GM12878 (cell line): ENCODE results near the gene PCK2. TPM values are rescaled to one million over a fixed set of nuclear protein-coding genes. Genes with fewer than 3 reads are reported as not detected.

Source experiments
- ATAC-seq: fragments of 200-7000 bp; cut with Tn5 transposase; 3 replicates; pipeline ENCODE4 v1.9.1; 2020; ENCODE audit warnings: mild to moderate bottlenecking, moderate library complexity
- BruUV-seq: library from RNA; stranded (reverse); fragments of 400-500 nt; replicated peaks from 2 replicates; lab custom pipeline; 2021; lab: Mats Ljungman, UMichigan
- CTCF ChIA-PET: fragments of 300-600 bp; sonication (Branson Sonifier 250); formaldehyde crosslinking; extraction: SDS; loops from one replicate; lab custom pipeline; 2021; ENCODE audit warnings: inconsistent platforms; lab: Yijun Ruan, JAX
- POLR2A ChIA-PET: fragments of 350-600 bp; formaldehyde crosslinking; extraction: SDS; loops from one replicate; lab custom pipeline; 2021; ENCODE audit warnings: inconsistent platforms; lab: Charles Lee
- RAD21 ChIA-PET: fragments of 300-600 bp; sonication (Branson Sonifier 250); formaldehyde crosslinking; loops from one replicate; lab custom pipeline; 2023; ENCODE audit warnings: antibody characterized with exemption; ENCODE audit not compliant: unreplicated experiment; lab: Charles Lee
- SMC1A ChIA-PET: fragments of 300-600 bp; sonication (Branson Sonifier 250); formaldehyde crosslinking; loops from one replicate; lab custom pipeline; 2023; ENCODE audit not compliant: unreplicated experiment, uncharacterized antibody; lab: Charles Lee
- DNase-seq: peaks from one replicate; pipeline ENCODE4 v3.0.0-alpha.2; 2011; ENCODE audit warnings: low read depth, low spot score
- FAIRE-seq: peaks from 3 replicates; lab custom pipeline; 2011; peaks lifted over from hg19 to GRCh38; lab: Jason Lieb, UNC
- H2AFZ ChIP-seq: 2 replicates; pipeline ENCODE4 v1.6.0; 2011; ENCODE audit warnings: low read depth, low read length, control low read depth; ENCODE audit not compliant: control insufficient read depth
- H3K27ac ChIP-seq: 2 replicates; pipeline ENCODE4 v1.5.1; 2011; ENCODE audit warnings: control low read depth; ENCODE audit not compliant: control insufficient read depth, insufficient read depth
- H3K27me3 ChIP-seq, 2 experiments: replicated peaks in 1 of 2; 2 replicates each; pipeline versions ENCODE4 v1.6.0 to v1.6.1; 2011; ENCODE audit warnings: low read length in 1 of 2; ENCODE audit not compliant: control insufficient read depth in 2 of 2, insufficient read depth in 2 of 2
- H3K36me3 ChIP-seq, 2 experiments: 2 replicates each; pipeline ENCODE4 v1.5.1; 2011; ENCODE audit warnings: low read length in 1 of 2; ENCODE audit not compliant: control insufficient read depth in 2 of 2, insufficient read depth in 2 of 2
- H3K4me1 ChIP-seq: 2 replicates; pipeline ENCODE4 v1.6.1; 2011; ENCODE audit warnings: mild to moderate bottlenecking, low read length, moderate library complexity, mixed read lengths; ENCODE audit not compliant: control insufficient read depth, insufficient read depth
- H3K4me2 ChIP-seq: 2 replicates; pipeline ENCODE4 v1.6.0; 2011; ENCODE audit warnings: control low read depth; ENCODE audit not compliant: control insufficient read depth, insufficient read depth
- H3K4me3 ChIP-seq: fragments of 200-600 bp; sonication (generic); 2 replicates; pipeline ENCODE4 v1.5.1; 2016
- H3K79me2 ChIP-seq: 2 replicates; pipeline ENCODE4 v1.6.0; 2011; ENCODE audit warnings: low read length; ENCODE audit not compliant: control insufficient read depth, insufficient read depth
- H3K9ac ChIP-seq: 2 replicates; pipeline ENCODE4 v1.8.0; 2011; ENCODE audit warnings: low read length, control low read depth, mixed read lengths; ENCODE audit not compliant: control insufficient read depth, insufficient read depth
- H3K9me3 ChIP-seq: replicated peaks from 3 replicates; pipeline ENCODE4 v1.5.1; 2011; ENCODE audit warnings: mild to moderate bottlenecking, low read length; ENCODE audit not compliant: control insufficient read depth, insufficient read depth
- H4K20me1 ChIP-seq: 2 replicates; pipeline ENCODE4 v1.6.0; 2011; ENCODE audit not compliant: control insufficient read depth, insufficient read depth
- ATF7 ChIP-seq: fragments of 450-650 bp; IDR thresholded peaks from 2 replicates; pipeline ENCODE4 v1.6.1; 2016; ENCODE audit warnings: low read depth, mild to moderate bottlenecking
- BRCA1 ChIP-seq: IDR thresholded peaks from 2 replicates; pipeline ENCODE4 v1.6.1; 2011; ENCODE audit warnings: low read depth, low read length, improper control_type of control experiment
- FOXK2 ChIP-seq: fragments of 450-650 bp; IDR thresholded peaks from 2 replicates; pipeline ENCODE4 v1.6.1; 2017; ENCODE audit warnings: mild to moderate bottlenecking, moderate library complexity
- JUND ChIP-seq: IDR thresholded peaks from 2 replicates; pipeline ENCODE4 v1.6.1; 2012; ENCODE audit warnings: low read depth, mild to moderate bottlenecking, low read length, improper control_type of control experiment, moderate library complexity
- RCOR1 ChIP-seq: conservative IDR thresholded peaks from 2 replicates; pipeline ENCODE4 v1.6.1; 2012; ENCODE audit warnings: low read depth, low read length, improper control_type of control experiment
- SPI1 ChIP-seq: IDR thresholded peaks from 2 replicates; pipeline ENCODE4 v1.6.1; 2011; ENCODE audit warnings: low read depth, mild to moderate bottlenecking, low read length, moderate library complexity, borderline replicate concordance; ENCODE audit not compliant: insufficient read depth
- SRF ChIP-seq, 2 experiments: IDR thresholded peaks; 2 replicates each; pipeline ENCODE4 v1.6.1; 2011; ENCODE audit warnings: low read depth in 2 of 2, low read length in 2 of 2, mild to moderate bottlenecking in 1 of 2, moderate library complexity in 1 of 2
- WRNIP1 ChIP-seq: IDR thresholded peaks from 2 replicates; pipeline ENCODE4 v1.6.1; 2011; ENCODE audit warnings: low read depth, low read length, improper control_type of control experiment, borderline replicate concordance
- WGBS: methylation state at CpG from one replicate; pipeline ENCODE4 v1.1.6; 2016; ENCODE audit warnings: low lambda C conversion rate; ENCODE audit not compliant: insufficient replicate concordance, insufficient coverage; ENCODE audit errors: missing lambda C conversion rate; 5-methylcytosine and 5-hydroxymethylcytosine counted together
- in situ Hi-C: fragments of 300-500 bp; cut with MboI; formaldehyde crosslinking; loops from 9 replicates; pipeline ENCODE4 v1.14.3; 2018; ENCODE audit warnings: mixed read lengths
- intact Hi-C: fragments of 100-400 bp; cut with micrococcal nuclease; formaldehyde crosslinking; loops from one replicate; pipeline ENCODE4 v1.14.2; 2022; ENCODE audit not compliant: unreplicated experiment
- polyA plus RNA-seq, 11 experiments: library from polyadenylated mRNA; depleted of rRNA in 4 of 11; unstranded in 6 of 11; stranded (reverse) in 5 of 11; fragments of >200 nt; fragmentation: Nextera tagmentation in 4 of 11; fragmentation: Illumina TruSeq in 1 of 11; extraction: Ambion mirVana in 4 of 11; extraction: Trizol in 1 of 11; gene quantifications; 1 replicate in 1 of 11; 2 replicates in 10 of 11; pipeline versions ENCODE4 v1.2.1 to v1.2.3, GENCODE V29; 2011 to 2016; ENCODE audit warnings: inconsistent platforms in 2 of 11, missing spikeins in 2 of 11, low read depth in 1 of 11
- total RNA-seq, 4 experiments: library from RNA; depleted of rRNA in 3 of 4; stranded (reverse); fragments of >200 nt in 3 of 4; fragmentation: Illumina TruSeq in 1 of 4; extraction: Trizol in 1 of 4; gene quantifications; 2 replicates each; pipeline versions ENCODE4 v1.2.1 to v1.2.3, GENCODE V29; 2013 to 2021
- TF ChIP-seq, protein P1 (sequence below): fragments of 450-650 bp; IDR thresholded peaks from 2 replicates; pipeline ENCODE4 v1.6.1; 2017; ENCODE audit warnings: low read depth, mild to moderate bottlenecking, moderate library complexity
- TF ChIP-seq, protein P2 (sequence below): fragments of 450-650 bp; IDR thresholded peaks from 2 replicates; pipeline ENCODE4 v1.6.1; 2018; ENCODE audit warnings: borderline replicate concordance, mild to moderate bottlenecking; ENCODE audit not compliant: partially characterized antibody
- TF ChIP-seq, protein P3 (sequence below): IDR thresholded peaks from 2 replicates; pipeline ENCODE4 v1.6.1; 2011; ENCODE audit warnings: low read depth, mild to moderate bottlenecking, low read length, moderate library complexity, borderline replicate concordance; ENCODE audit errors: extremely low read depth
- TF ChIP-seq, protein P4 (sequence below): fragments of 450-650 bp; IDR thresholded peaks from 2 replicates; pipeline ENCODE4 v1.6.1; 2016; ENCODE audit warnings: mild to moderate bottlenecking

The PCK2 gene
- total and polyA plus RNA-seq, 10 of the 15 experiments (the other 5 are each of a cell fraction or from before 2014, with no cell fraction given): 6.6 to 110 (median 44.6) TPM

DNA sequence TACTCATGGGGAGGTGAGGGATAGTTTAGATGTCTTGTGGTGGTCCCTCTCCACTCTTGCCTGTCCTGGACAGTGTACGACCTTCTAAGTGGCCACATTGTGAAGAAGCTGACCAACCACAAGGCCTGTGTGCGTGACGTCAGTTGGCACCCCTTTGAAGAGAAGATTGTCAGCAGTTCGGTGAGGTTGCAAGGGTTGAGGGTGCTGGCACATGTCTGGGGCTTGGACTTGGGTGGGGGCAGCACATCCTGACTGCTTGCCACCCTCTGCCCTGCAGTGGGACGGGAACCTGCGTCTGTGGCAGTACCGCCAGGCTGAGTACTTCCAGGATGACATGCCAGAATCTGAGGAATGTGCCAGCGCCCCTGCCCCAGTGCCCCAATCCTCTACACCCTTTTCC, 28.8 kb downstream of the PCK2 start (continued):
- TF ChIP-seq, protein P1, sequence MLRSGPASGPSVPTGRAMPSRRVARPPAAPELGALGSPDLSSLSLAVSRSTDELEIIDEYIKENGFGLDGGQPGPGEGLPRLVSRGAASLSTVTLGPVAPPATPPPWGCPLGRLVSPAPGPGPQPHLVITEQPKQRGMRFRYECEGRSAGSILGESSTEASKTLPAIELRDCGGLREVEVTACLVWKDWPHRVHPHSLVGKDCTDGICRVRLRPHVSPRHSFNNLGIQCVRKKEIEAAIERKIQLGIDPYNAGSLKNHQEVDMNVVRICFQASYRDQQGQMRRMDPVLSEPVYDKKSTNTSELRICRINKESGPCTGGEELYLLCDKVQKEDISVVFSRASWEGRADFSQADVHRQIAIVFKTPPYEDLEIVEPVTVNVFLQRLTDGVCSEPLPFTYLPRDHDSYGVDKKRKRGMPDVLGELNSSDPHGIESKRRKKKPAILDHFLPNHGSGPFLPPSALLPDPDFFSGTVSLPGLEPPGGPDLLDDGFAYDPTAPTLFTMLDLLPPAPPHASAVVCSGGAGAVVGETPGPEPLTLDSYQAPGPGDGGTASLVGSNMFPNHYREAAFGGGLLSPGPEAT: no peak
- no peak for TF ChIP-seq SPI1
- no peak for TF ChIP-seq JUND

DNA sequence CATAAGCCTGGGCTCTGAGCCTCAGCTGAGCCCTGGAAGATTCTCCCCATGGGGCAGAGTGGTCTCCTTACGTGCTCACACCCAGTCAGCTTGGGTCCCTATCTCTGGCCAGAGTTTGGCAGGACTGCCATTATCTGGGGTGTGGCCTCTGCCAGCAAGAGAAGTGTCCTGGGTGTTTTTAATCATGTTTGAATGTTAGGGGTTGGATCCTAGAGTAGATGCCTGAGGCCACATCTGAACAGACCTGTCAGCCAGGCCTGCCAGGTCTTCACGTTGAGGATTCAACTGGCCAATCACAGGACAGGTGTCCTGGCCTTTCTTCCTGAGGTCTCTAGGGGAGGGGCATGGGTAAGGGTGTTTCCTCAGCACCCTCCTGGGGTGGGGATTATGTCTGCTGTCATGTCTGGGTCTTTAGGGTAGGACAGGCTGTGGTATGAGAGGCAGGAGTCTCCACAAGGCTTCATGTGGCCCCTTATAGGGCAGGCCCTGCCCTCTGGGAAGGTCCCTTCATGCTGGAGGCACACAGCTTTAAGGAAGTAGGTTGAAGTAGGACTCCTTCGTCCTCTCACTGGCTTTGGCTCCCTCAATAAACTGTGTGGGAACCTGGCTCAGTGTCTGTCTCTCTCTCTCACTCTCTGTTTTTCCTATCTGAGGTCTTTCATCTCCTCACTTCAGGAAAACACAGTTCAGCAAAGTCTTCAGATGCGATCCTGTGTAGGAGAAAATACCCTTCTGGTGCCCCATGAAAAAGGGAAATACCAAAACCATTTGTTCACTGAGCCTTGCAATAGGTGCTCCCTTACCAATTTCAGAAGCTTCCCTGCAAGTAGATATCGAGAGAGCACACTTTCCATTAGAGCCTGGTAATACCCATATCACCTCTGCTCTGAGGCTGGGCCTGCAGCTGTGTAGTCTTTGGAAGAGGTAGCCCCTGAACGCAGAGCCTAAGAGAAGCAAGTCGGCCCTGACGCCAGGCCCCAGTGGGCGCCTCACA, 29.6 kb downstream of the PCK2 start:
- Histone ChIP-seq H3K9ac (peak overlapping the region; percentile 46; the same call in 1 of the 2 replicates), H3K27me3 (no peaks in the 10 kb centered on the region), H3K4me3 (no peak overlapping the region), H3K36me3 (peaks cover 10 to 13% of the 10 kb centered on the region in 2 experiments), H3K79me2 (no peaks in the 10 kb centered on the region), H3K27ac (peak overlapping the region; percentile 78), H3K4me2 (peak overlapping the region; percentile 46), H3K9me3 (no peaks in the 10 kb centered on the region), H4K20me1 (no peaks in the 10 kb centered on the region), H2AFZ (peak overlapping the region; percentile 59), H3K4me1 (peaks cover 25% of the 10 kb centered on the region)
- SMC1A ChIA-PET: interaction anchor here (0.8 to 6.1 kb wide), 8 partner anchors 8 to 38 kb away, joined by 3 to 47 read pairs (median 6); partner anchors contain the start of genes DCAF11, IRF9, NRL and PSME1
- intact Hi-C loops (no loop called here), in situ Hi-C loops (loop anchor here (25.0 kb wide), 1 partner anchor 811 kb away; the partner anchor contains the start of genes BCL2L2, PABPN1 and PPP1R3E)
- 26% methylated on average over 9 of the region's 9 CpGs for WGBS
- ATAC-seq (peak; percentile 92), FAIRE-seq (peak; percentile 65), DNase-seq (no peak)
- no TSS peak for BruUV-seq
- CTCF ChIA-PET: interaction anchor here (0.7 to 2.0 kb wide), 6 partner anchors 9 to 186 kb away, joined by 3 to 9 read pairs (median 4); partner anchors contain the start of genes DCAF11, IRF9 and NRL
- POLR2A ChIA-PET: interaction anchor here (1.0 to 17.1 kb wide), 6 partner anchors 8 to 123 kb away, joined by 3 to 276 read pairs (median 8); partner anchors contain the start of genes DCAF11, EMC9, FITM1 and NRL
- RAD21 ChIA-PET: interaction anchor here (0.9 to 2.1 kb wide), 8 partner anchors 9 to 119 kb away, joined by 3 to 14 read pairs (median 3); partner anchors contain the start of genes DCAF11, IRF9, NRL and PSME1
- TF ChIP-seq, protein P2, sequence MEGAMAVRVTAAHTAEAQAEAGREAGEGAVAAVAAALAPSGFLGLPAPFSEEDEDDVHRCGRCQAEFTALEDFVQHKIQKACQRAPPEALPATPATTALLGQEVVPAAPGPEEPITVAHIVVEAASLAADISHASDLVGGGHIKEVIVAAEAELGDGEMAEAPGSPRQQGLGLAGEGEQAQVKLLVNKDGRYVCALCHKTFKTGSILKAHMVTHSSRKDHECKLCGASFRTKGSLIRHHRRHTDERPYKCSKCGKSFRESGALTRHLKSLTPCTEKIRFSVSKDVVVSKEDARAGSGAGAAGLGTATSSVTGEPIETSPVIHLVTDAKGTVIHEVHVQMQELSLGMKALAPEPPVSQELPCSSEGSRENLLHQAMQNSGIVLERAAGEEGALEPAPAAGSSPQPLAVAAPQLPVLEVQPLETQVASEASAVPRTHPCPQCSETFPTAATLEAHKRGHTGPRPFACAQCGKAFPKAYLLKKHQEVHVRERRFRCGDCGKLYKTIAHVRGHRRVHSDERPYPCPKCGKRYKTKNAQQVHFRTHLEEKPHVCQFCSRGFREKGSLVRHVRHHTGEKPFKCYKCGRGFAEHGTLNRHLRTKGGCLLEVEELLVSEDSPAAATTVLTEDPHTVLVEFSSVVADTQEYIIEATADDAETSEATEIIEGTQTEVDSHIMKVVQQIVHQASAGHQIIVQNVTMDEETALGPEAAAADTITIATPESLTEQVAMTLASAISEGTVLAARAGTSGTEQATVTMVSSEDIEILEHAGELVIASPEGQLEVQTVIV: no peak
- no peak for TF ChIP-seq FOXK2
- no peak for TF ChIP-seq RCOR1
- TF ChIP-seq, protein P3, sequence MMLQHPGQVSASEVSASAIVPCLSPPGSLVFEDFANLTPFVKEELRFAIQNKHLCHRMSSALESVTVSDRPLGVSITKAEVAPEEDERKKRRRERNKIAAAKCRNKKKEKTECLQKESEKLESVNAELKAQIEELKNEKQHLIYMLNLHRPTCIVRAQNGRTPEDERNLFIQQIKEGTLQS: no peak
- no peak for TF ChIP-seq WRNIP1
- TF ChIP-seq, protein P4, sequence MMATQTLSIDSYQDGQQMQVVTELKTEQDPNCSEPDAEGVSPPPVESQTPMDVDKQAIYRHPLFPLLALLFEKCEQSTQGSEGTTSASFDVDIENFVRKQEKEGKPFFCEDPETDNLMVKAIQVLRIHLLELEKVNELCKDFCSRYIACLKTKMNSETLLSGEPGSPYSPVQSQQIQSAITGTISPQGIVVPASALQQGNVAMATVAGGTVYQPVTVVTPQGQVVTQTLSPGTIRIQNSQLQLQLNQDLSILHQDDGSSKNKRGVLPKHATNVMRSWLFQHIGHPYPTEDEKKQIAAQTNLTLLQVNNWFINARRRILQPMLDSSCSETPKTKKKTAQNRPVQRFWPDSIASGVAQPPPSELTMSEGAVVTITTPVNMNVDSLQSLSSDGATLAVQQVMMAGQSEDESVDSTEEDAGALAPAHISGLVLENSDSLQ: no peak
- TF ChIP-seq BRCA1: no peak
- no peak for TF ChIP-seq SRF (IDR thresholded peaks at IDR 0.05; ENCODE audit: low read depth in 2 of 2, low read length in 2 of 2)
- no peak for TF ChIP-seq ATF7
